NT2/D1 (cell line): ENCODE measurements around the gene NAV2.

ENCODE experiments used
- SUZ12 ChIP-seq: IDR thresholded peaks from 2 replicates; pipeline ENCODE4 v1.6.1; 2011; ENCODE audit not compliant: insufficient read length, insufficient read depth; ENCODE audit errors: extremely low read depth
- YY1 ChIP-seq: IDR thresholded peaks from 2 replicates; pipeline ENCODE4 v1.6.1; 2011; ENCODE audit not compliant: insufficient read length, insufficient read depth
- ZNF274 ChIP-seq: IDR thresholded peaks from 2 replicates; pipeline ENCODE4 v1.6.1; 2011; ENCODE audit warnings: mild to moderate bottlenecking, low read depth, low read length

DNA sequence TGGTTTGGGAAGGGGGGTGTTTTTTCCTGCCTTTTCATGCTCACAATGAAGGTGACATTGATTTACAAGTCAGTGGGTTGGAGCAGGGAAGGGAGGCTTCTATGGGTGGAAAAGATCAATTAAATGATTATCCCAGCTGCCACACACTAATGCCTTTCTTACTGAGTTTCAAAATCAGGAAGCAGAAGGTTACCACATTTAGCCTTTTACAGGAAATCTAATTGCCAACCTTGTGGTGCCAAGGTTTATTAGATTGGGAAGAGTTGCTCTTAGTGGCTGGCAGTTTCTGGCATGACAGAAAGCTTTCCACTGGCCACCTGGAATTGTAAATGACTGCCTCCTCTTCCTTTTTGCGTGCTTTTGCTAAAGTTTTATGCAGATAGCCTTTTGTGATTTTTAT lies 98.7 kb downstream of the NAV2 start:
- TF ChIP-seq YY1 (no peak), SUZ12 (no peak), ZNF274 (no peak)
